Gastrocnemius medialis (tissue), 4 donors: ENCODE measurements around the gene DNASE1L2.

Experiments
- CTCF ChIP-seq, 5 experiments: fragments of 450-650 bp in 3 of 5; fragments of 200-600 bp in 2 of 5; sonication (generic) in 2 of 5; IDR thresholded peaks in 4 of 5; conservative IDR thresholded peaks in 1 of 5; 1 replicate in 4 of 5; 2 replicates in 1 of 5; pipeline ENCODE4 v1.5.1; 2016 to 2019; ENCODE audit warnings: antibody characterized with exemption in 5 of 5, mild to moderate bottlenecking in 3 of 5, moderate library complexity in 3 of 5
- POLR2A ChIP-seq, 2 donors: fragments of 450-650 bp; IDR thresholded peaks; one replicate each; pipeline ENCODE4 v1.6.1; 2017; ENCODE audit warnings: antibody characterized with exemption in 2 of 2, mild to moderate bottlenecking in 2 of 2, moderate library complexity in 2 of 2

- TF ChIP-seq CTCF (IDR thresholded peaks at IDR 0.05 in 4 of 5, conservative IDR thresholded peaks at IDR 0.05 in 1 of 5) = no peak
- TF ChIP-seq POLR2A (IDR thresholded peaks at IDR 0.05) = no peak
Observed at GRCh38 chr16:2277466-2278271, 41.4 kb downstream of the DNASE1L2 start.
